SK-N-SH (cell line): Measurements from ENCODE around the gene NFAT5.
"Not testable (repeated sequence)": the region's sequence is repeated elsewhere in the genome, so short reads cannot be mapped to it uniquely, and the experiment has no call there.

ENCODE experiments used
- EP300 ChIP-seq, 2 experiments: IDR thresholded peaks; 2 replicates each; pipeline versions ENCODE4 v1.4.0 to v1.6.1; 2012; ENCODE audit warnings: borderline replicate concordance in 1 of 2, low read depth in 1 of 2, low read length in 1 of 2
- FOXJ3 ChIP-seq: sonication (generic); formaldehyde crosslinking; IDR thresholded peaks from 2 replicates; pipeline ENCODE4 v1.5.1; 2020; ENCODE audit warnings: mild to moderate bottlenecking, missing genetic modification reagents
- MXI1 ChIP-seq: IDR thresholded peaks from 2 replicates; pipeline ENCODE4 v1.6.1; 2012; ENCODE audit warnings: mild to moderate bottlenecking, low read depth, low read length, improper control_type of control experiment
- NRF1 ChIP-seq: IDR thresholded peaks from 2 replicates; pipeline ENCODE4 v1.6.1; 2012; ENCODE audit warnings: low read depth, mild to moderate bottlenecking, low read length
- POLR2AphosphoS5 ChIP-seq: IDR thresholded peaks from 2 replicates; pipeline ENCODE4 v1.6.1; 2012; ENCODE audit warnings: low read depth, low read length
- RAD21 ChIP-seq: IDR thresholded peaks from 2 replicates; pipeline ENCODE4 v1.6.1; 2012; ENCODE audit warnings: mild to moderate bottlenecking, low read length
- RCOR1 ChIP-seq: fragments of 150-350 bp; IDR thresholded peaks from 2 replicates; pipeline ENCODE4 v1.6.1; 2017; ENCODE audit warnings: antibody characterized with exemption, low read length
- TF ChIP-seq, protein P1 (sequence below): fragments of 200-600 bp; sonication (generic); IDR thresholded peaks from 2 replicates; pipeline ENCODE4 v1.6.1; 2017; ENCODE audit warnings: antibody characterized with exemption, mild to moderate bottlenecking, moderate library complexity

DNA sequence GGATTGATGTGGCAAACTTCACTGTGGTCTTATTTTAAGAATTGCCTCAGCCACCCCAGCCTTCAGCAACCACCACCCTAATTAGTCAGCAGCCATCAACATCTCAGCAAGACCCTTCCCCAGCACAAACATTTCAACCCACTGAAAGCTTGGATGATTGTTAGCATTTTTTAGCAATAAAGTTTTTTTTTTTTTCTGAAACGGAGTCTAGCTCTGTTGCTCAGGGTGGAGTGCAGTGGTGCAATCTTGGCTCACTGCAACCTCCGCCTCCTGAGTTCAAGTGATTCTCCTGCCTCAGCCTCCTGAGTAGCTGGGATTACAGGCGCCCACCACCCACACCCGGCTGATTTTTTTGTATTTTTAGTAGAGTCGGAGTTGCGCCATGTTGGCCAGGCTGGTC is 19.1 kb upstream of the NFAT5 start:
- not testable (repeated sequence) for TF ChIP-seq POLR2AphosphoS5; FOXJ3 (CRISPR knock-in tag); NRF1; EP300 (IDR thresholded peaks at IDR 0.05; ENCODE audit: borderline replicate concordance in 1 of 2, low read depth in 1 of 2, low read length in 1 of 2); RAD21; MXI1; RCOR1
- TF ChIP-seq, protein P1, sequence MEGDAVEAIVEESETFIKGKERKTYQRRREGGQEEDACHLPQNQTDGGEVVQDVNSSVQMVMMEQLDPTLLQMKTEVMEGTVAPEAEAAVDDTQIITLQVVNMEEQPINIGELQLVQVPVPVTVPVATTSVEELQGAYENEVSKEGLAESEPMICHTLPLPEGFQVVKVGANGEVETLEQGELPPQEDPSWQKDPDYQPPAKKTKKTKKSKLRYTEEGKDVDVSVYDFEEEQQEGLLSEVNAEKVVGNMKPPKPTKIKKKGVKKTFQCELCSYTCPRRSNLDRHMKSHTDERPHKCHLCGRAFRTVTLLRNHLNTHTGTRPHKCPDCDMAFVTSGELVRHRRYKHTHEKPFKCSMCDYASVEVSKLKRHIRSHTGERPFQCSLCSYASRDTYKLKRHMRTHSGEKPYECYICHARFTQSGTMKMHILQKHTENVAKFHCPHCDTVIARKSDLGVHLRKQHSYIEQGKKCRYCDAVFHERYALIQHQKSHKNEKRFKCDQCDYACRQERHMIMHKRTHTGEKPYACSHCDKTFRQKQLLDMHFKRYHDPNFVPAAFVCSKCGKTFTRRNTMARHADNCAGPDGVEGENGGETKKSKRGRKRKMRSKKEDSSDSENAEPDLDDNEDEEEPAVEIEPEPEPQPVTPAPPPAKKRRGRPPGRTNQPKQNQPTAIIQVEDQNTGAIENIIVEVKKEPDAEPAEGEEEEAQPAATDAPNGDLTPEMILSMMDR: not testable (repeated sequence)
